ENCODE results near the gene ITGB4.

The ITGB4 gene

GRCh38 chr17:75762513-75763268 lies 41.4 kb downstream of the ITGB4 start:
- CTCF ChIA-PET, result interaction anchor here (0.6 to 3.5 kb wide), 6 partner anchors 11 to 85 kb away, joined by 3 to 19 read pairs (median 6); no protein-coding TSS in a partner anchor
- DNase-seq (ENCODE audit: extremely low spot score), result no peak
- TF ChIP-seq FOXK2 (IDR thresholded peaks at IDR 0.05), result no peak
- TF ChIP-seq FOXA1 (IDR thresholded peaks at IDR 0.05), result no peak
- TF ChIP-seq BHLHE40 (IDR thresholded peaks at IDR 0.05; ENCODE audit: borderline replicate concordance), result no peak
- no peak for TF ChIP-seq CTBP1 (IDR thresholded peaks at IDR 0.05; ENCODE audit: borderline replicate concordance)
- TF ChIP-seq ARNT (IDR thresholded peaks at IDR 0.05), result no peak
- TF ChIP-seq SUZ12 (IDR thresholded peaks at IDR 0.05), result no peak
- TF ChIP-seq LEF1 (IDR thresholded peaks at IDR 0.05; ENCODE audit: borderline replicate concordance), result no peak
- no peak for TF ChIP-seq TARDBP (IDR thresholded peaks at IDR 0.05)
- TF ChIP-seq ZNF384 (IDR thresholded peaks at IDR 0.05), result no peak
- POLR2A ChIA-PET, result interaction anchor here (1.1 to 6.7 kb wide), 4 partner anchors 9 to 93 kb away, joined by 3 to 206 read pairs (median 4); partner anchors contain the start of gene WBP2

DNA sequence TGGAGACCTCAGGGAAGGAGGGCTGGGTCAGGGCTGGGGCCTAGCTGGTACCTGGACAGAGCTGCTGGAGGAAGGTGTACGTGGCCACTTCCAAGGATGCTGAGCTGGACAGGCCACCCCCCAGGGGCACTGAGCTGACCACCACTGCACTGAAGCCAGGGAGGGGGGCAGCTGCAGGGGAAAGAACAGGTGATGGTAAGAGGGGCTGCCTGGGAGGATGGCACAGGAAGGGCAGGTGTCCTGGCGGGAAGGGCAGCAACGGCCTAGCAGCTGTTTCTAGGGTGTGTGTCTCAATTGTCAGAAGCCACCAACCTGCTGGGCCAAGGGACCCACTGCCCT lies 42.0 kb downstream of the ITGB4 start:
- no peak for DNase-seq (ENCODE audit: extremely low spot score)
- POLR2A ChIA-PET, result interaction anchor here (1.1 to 6.7 kb wide), 4 partner anchors 10 to 92 kb away, joined by 3 to 206 read pairs (median 4); partner anchors contain the start of gene WBP2
- CTCF ChIA-PET, result interaction anchor here (2.6 to 3.5 kb wide), 2 partner anchors 10 to 13 kb away, joined by 13 to 19 read pairs; no protein-coding TSS in a partner anchor
- TF ChIP-seq FOXA1 (IDR thresholded peaks at IDR 0.05) (no peak), ZNF384 (IDR thresholded peaks at IDR 0.05) (no peak), NFRKB (IDR thresholded peaks at IDR 0.05) (no peak), FOXM1 (IDR thresholded peaks at IDR 0.05; ENCODE audit: borderline replicate concordance) (no peak), TARDBP (IDR thresholded peaks at IDR 0.05) (no peak), CTBP1 (IDR thresholded peaks at IDR 0.05; ENCODE audit: borderline replicate concordance) (no peak)

- TF ChIP-seq LEF1 (IDR thresholded peaks at IDR 0.05; ENCODE audit: borderline replicate concordance) (no peak), HDGF (IDR thresholded peaks at IDR 0.05; ENCODE audit: borderline replicate concordance) (no peak), CTBP1 (IDR thresholded peaks at IDR 0.05; ENCODE audit: borderline replicate concordance) (no peak), BHLHE40 (IDR thresholded peaks at IDR 0.05; ENCODE audit: borderline replicate concordance) (no peak), SUZ12 (IDR thresholded peaks at IDR 0.05) (no peak), TARDBP (IDR thresholded peaks at IDR 0.05) (no peak), L3MBTL2 (conservative IDR thresholded peaks at IDR 0.05) (no peak), FOXA1 (IDR thresholded peaks at IDR 0.05) (no peak), PKNOX1 (IDR thresholded peaks at IDR 0.05) (no peak), FOXM1 (IDR thresholded peaks at IDR 0.05; ENCODE audit: borderline replicate concordance) (no peak), NFRKB (IDR thresholded peaks at IDR 0.05) (no peak), SP1 (IDR thresholded peaks at IDR 0.05) (no peak), ARNT (IDR thresholded peaks at IDR 0.05) (no peak)
- ChIA-PET POLR2A (interaction anchor here (0.7 to 6.7 kb wide), 10 partner anchors 8 to 92 kb away, joined by 3 to 206 read pairs (median 6); partner anchors contain the start of genes UNK and WBP2), CTCF (interaction anchor here (0.6 to 3.5 kb wide), 8 partner anchors 10 to 237 kb away, joined by 3 to 19 read pairs (median 4); a partner anchor contains a TSS)
- DNase-seq (ENCODE audit: extremely low spot score), result no peak
These were observed 42.6 kb downstream of the ITGB4 start for GRCh38 chr17:75763613-75764416.

DNA sequence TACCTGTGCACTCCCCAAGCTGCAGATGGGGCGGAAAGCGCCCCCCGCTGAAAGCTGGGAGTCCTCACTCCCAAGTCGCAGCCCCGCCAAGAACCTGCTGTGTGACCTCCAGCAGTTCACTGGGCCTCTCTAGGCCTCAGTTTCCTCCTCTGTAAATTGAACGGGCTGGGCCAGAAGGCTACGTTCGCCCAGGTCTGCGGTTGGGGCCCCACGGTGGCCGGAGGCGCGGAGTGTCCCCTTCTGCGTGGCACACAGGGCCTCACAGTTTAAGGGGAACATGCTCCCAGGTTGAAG lies 43.1 kb downstream of the ITGB4 start:
- POLR2A ChIA-PET, result interaction anchor here (0.7 to 6.7 kb wide), 8 partner anchors 9 to 91 kb away, joined by 4 to 206 read pairs (median 6); partner anchors contain the start of genes UNK and WBP2
- DNase-seq (ENCODE audit: extremely low spot score), result no peak
- TF ChIP-seq L3MBTL2 (conservative IDR thresholded peaks at IDR 0.05), result no peak
- no peak for TF ChIP-seq SUZ12 (IDR thresholded peaks at IDR 0.05)
- no peak for TF ChIP-seq BHLHE40 (IDR thresholded peaks at IDR 0.05; ENCODE audit: borderline replicate concordance)
- no peak for TF ChIP-seq PKNOX1 (IDR thresholded peaks at IDR 0.05)
- no peak for TF ChIP-seq SP1 (IDR thresholded peaks at IDR 0.05)
- no peak for TF ChIP-seq ARNT (IDR thresholded peaks at IDR 0.05)
- TF ChIP-seq CTBP1 (IDR thresholded peaks at IDR 0.05; ENCODE audit: borderline replicate concordance), result no peak
- no peak for TF ChIP-seq ELF4 (IDR thresholded peaks at IDR 0.05)
- TF ChIP-seq FOXM1 (IDR thresholded peaks at IDR 0.05; ENCODE audit: borderline replicate concordance), result no peak
- TF ChIP-seq NFRKB (IDR thresholded peaks at IDR 0.05), result no peak
- TF ChIP-seq LEF1 (IDR thresholded peaks at IDR 0.05; ENCODE audit: borderline replicate concordance), result no peak
- TF ChIP-seq HDGF (IDR thresholded peaks at IDR 0.05; ENCODE audit: borderline replicate concordance), result no peak
- TF ChIP-seq FOXA1 (IDR thresholded peaks at IDR 0.05), result no peak
- no peak for TF ChIP-seq TARDBP (IDR thresholded peaks at IDR 0.05)
- TF ChIP-seq ZNF384 (IDR thresholded peaks at IDR 0.05), result no peak
- TF ChIP-seq FOXK2 (IDR thresholded peaks at IDR 0.05), result no peak
- CTCF ChIA-PET, result interaction anchor here (0.6 to 3.5 kb wide), 8 partner anchors 9 to 238 kb away, joined by 3 to 19 read pairs (median 6); a partner anchor contains a TSS

GRCh38 chr17:75764711-75765421 lies 43.6 kb downstream of the ITGB4 start, which contains the start of gene GALK1:
Gene GALK1, minus strand, starts transcription at chr17:75765192. Its CDS starts 56 bp downstream, at chr17:75765136.
- CTCF ChIA-PET, result interaction anchor here (0.9 to 3.5 kb wide), 10 partner anchors 9 to 65 kb away, joined by 3 to 19 read pairs (median 8); partner anchors contain the start of gene UNK
- POLR2A ChIA-PET, result interaction anchor here (0.8 to 6.7 kb wide), 10 partner anchors 10 to 91 kb away, joined by 3 to 206 read pairs (median 4); partner anchors contain the start of genes UNK and WBP2
- TF ChIP-seq SUZ12 (IDR thresholded peaks at IDR 0.05) (no peak), FOXM1 (IDR thresholded peaks at IDR 0.05; ENCODE audit: borderline replicate concordance) (no peak)
- peak; percentile 83 for DNase-seq (ENCODE audit: extremely low spot score)

All from HEK293T (cell line).